Ecto neural progenitor cell (in vitro differentiated cells): Measurements from ENCODE around the gene ST3GAL2.
A peak's percentile ranks its signal among the peaks of the same experiment; 100 is the strongest.
"Not testable (repeated sequence)": the region's sequence is repeated elsewhere in the genome, so short reads cannot be mapped to it uniquely, and the experiment has no call there.

Source experiments
- DNase-seq: peaks from one replicate; pipeline ENCODE4 v3.0.0-alpha.2; 2018; ENCODE audit warnings: low spot score

ST3GAL2 gene

GRCh38 chr16:70417661-70418060 is 21.2 kb downstream of the ST3GAL2 start:
- DNase-seq, result no peak

DNA sequence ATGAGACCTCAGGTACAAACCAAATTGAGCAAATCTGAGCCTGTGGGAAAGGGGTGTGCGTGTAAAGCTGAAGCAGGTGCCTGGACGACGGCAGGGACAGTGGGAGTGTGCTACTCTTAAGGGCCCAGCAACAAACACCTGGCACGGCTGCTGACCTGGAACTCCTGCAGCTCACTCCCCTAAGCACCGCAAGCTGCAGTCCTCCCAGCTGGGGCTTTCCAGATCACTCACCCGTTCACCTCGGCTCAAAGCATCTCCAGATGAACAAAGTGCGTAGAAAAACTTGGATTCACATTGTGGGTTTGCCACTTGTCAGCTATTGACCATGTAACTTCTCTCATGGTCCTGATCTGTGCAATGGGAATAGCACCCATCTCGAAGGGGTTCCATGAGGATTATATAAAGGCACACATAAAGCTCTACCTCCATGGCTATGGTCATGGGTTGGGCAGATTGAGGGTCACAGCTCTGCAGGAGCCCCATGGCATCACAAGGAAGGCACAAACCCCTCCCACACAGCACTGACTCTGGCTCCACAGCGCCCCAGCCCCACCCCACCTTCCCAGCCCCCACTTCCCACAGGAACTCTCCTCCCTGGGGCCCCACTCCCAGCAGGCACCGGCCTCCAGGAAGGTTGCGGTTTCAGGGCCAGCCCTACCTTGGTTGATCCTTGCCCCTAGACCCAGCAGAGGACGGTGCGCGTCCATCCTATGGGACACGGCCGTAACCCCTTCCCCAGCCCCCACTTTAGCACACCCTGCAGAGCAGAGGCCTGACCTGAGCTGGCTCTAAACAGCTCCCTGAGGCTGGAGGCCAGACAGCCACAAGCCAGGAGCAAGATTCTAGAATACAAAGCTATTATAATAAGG is 21.9 kb downstream of the ST3GAL2 start:
- DNase-seq, result no peak

DNA sequence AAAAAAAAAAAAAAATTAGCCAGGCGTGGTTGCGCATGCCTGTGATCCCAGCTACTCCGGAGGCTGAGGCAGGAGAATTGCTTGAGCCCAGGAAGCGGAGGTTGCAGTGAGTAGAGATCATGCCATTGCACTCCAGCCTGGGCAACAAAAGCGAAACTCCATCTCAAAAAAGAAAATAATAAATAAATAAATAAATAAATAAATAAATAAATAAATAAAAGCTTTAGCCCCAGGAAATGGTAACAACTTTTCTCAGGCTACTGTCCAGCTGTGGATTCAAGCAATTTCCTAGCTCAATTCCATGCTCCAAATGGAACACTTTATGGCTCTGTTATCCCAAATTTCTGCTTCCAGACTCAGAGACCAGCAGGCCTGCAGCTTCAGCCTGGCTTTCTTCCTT is 25.3 kb downstream of the ST3GAL2 start:
- DNase-seq, result not testable (repeated sequence)

DNA sequence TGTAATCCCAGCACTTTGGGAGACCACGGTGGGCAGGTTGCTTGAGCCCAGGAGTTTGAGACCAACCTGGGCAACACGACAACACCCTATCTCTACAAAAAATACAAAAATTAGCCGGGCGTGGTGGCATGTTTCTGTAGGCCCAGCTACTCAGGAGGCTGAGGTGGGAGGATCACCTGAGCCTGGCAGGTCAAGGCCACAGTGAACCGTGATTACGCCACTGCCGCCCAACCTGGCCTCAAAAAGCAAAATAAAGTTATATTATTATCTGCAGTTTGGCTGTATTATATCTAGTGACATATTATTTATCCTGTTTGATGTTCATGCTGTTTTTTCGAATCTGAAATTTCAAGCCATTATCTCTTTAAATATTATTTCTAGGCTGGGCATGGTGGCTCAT is 26.5 kb downstream of the ST3GAL2 start:
- no peak for DNase-seq

GRCh38 chr16:70410734-70411133 is 28.2 kb downstream of the ST3GAL2 start:
- no peak for DNase-seq

GRCh38 chr16:70407811-70408274 is 31.1 kb downstream of the ST3GAL2 start:
- no peak for DNase-seq

DNA sequence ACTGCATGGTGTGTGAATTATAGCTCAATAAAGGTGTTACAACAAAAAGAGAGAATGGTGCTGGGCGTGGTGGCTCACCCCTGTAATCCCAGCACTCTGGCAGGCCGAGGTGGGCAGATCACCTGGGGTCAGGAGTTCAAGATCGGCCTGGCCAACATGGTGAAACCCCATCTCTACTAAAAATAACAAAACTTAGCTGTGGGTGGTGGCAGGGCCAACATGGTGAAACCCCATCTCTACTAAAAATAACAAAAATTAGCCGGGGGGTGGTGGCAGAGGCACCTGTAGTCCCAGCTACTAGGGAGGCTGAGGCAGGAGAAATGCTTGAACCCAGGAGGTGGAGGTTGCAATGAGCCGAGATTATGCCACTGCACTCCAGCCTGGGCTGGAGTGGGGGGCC is 32.8 kb downstream of the ST3GAL2 start:
- DNase-seq, result not testable (repeated sequence)

GRCh38 chr16:70402916-70403659 is 35.8 kb downstream of the ST3GAL2 start:
- DNase-seq, result no peak

GRCh38 chr16:70399951-70400350 is 38.9 kb downstream of the ST3GAL2 start:
- DNase-seq, result no peak

DNA sequence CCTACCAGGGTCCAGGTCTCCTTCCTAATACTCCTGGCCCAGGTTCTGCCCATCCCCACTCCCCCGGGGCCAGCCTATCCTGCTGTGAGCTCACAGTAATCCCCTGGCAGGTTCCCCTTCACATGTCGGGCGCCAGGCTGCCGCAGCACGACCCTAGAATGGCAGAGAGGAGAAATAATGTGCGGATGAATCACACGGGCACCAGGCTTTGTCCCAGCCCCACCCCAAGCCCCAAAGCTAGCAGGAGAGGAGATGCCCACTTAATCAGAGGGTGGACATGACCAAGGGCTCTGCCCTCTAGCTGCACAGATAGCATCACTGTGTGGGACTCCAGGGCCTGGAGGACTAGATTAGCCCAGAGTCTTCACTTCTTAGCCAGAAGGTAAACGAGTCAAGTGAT is 39.5 kb downstream of the ST3GAL2 start:
- DNase-seq, result no peak

- no peak for DNase-seq
Observed at GRCh38 chr16:70398177-70398743, 40.6 kb downstream of the ST3GAL2 start.

DNA sequence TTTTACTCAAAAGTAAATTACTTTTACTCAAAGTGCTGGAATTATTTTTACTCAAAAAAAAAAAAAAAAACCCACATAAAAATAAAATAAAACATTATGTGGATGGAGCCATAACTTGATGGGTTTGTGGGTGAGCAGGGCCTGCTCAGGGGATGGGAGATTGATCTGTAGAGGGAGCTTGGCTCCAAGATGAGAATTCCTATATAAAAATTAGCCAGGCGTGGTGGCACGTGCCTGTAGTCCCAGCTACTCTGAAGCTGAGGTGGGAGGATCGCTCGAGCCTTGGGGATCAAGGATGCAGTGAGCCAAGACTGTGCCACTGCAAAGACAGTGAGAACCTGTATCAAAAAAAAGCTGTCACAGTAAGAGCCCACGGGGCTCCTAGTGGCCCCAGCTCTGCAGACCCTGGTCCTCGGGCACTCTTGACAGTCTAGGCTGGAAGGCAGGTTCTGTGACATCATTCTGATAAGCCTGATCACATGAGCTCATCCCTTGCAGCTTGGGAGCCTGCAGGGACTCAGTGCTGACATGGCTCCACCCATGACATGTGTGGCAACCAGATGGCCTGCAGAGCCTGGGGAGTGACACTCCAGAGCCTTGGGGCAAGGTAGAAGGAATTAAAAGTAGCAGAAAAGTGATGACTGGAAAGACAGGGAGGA is 42.5 kb downstream of the ST3GAL2 start:
- DNase-seq, result no peak

GRCh38 chr16:70395345-70395901 is 43.5 kb downstream of the ST3GAL2 start:
- peak; percentile 86 for DNase-seq

GRCh38 chr16:70394853-70395252 is 44.0 kb downstream of the ST3GAL2 start:
- no peak for DNase-seq

DNA sequence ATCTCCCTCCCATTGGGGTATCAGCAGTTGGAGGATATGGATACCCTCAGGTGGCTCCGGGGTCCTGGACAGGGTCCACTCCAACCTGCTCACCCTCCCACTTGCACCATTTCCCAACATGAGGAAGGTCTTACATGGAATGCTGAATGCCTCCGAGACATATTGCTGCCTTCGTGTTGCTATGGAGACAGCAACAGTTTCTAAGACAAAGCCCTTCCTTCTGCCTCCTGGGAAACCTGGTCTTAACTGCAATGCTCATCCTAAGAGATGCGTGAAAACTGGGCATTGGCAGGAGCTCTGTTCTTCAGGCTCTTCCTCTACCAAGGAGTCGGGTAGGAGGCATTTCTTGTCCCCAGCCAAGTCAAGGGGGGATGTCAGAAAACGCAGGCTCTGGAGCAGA is 45.2 kb downstream of the ST3GAL2 start:
- no peak for DNase-seq

- no peak for DNase-seq
Observed at GRCh38 chr16:70392606-70393005, 46.3 kb downstream of the ST3GAL2 start.

GRCh38 chr16:70391881-70392481 is 46.9 kb downstream of the ST3GAL2 start:
- no peak for DNase-seq

- DNase-seq, result no peak
Observed at GRCh38 chr16:70391446-70391845, 47.5 kb downstream of the ST3GAL2 start.

GRCh38 chr16:70390774-70391173 is 48.1 kb downstream of the ST3GAL2 start:
- no peak for DNase-seq

DNA sequence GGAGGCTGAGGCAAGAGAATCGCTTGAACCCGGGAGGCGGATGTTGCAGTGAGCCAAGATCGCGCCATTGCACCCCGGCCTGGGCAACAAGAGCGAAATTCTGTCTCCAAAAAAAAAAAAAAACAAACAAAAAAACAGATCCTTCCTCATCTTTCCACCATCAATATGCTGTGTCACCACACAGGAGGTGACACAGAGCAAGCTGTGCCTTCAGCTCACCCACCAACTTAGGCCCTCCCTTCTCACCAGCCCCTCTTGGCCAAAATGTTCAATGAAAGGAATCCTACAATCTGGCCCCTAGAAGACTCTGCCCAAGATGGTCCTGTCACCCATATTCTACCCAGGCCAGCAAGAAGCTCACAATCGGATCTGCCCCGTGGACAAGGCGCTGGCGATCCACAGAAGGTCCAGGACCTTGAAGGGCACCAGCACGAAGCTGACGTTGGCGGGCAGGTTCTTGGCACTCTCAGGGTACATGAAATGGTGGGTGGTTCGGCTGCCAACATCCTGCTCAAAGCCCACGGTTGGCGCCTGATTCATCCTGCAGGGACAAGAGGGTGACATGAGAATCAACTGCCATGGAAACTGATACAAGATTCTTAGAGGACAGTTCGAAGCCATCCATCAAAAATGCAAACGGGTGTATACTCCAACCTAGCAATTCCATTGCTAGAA is 50.8 kb downstream of the ST3GAL2 start:
- DNase-seq, result no peak
